ENCODE results near the gene ADGRV1. TPM values are rescaled to one million over a fixed set of nuclear protein-coding genes. Genes with fewer than 3 reads are reported as not detected.

ADGRV1 gene
- polyA plus RNA-seq, 1 of the 3 experiments (the other 2 are of a cell fraction), result 0.23 TPM

- TF ChIP-seq IRF3 (IDR thresholded peaks at IDR 0.05; ENCODE audit: low read depth, low read length), result no peak
- TF ChIP-seq MEF2A (IDR thresholded peaks at IDR 0.05; ENCODE audit: borderline replicate concordance, low read depth), result no peak
These were observed 265.8 kb downstream of the ADGRV1 start (continued) for GRCh38 chr5:90824436-90824835.

GRCh38 chr5:90830058-90830457 is 271.5 kb downstream of the ADGRV1 start:
- no peaks in the 10 kb centered on the region for H3K79me2 ChIP-seq (ENCODE audit: insufficient read depth)
- POLR2A ChIA-PET, result no interaction called here
- 70% methylated on average over 3 of the region's 3 CpGs for WGBS (ENCODE audit: low lambda C conversion rate)

More at GRCh38 chr5:90830058-90830457, 271.5 kb downstream of the ADGRV1 start:
- H3K4me1 ChIP-seq (ENCODE audit: control insufficient read depth in 1 of 2, insufficient read depth in 2 of 2, low read depth in 1 of 2, low read length in 1 of 2), result no peaks in the 10 kb centered on the region
- DNase-seq, result no peak
- CTCF ChIA-PET, result interaction anchor here (0.9 kb wide), 2 partner anchors 46 to 590 kb away, joined by 3 read pairs; no protein-coding TSS in a partner anchor
- H3K4me2 ChIP-seq, result no peak overlapping the region
- H4K20me1 ChIP-seq (ENCODE audit: insufficient read depth), result no peaks in the 10 kb centered on the region
- H3K36me3 ChIP-seq (replicated peaks in 1 of 2; ENCODE audit: control insufficient read depth in 1 of 2, insufficient read depth in 2 of 2, low read length in 1 of 2), result no peaks in the 10 kb centered on the region
- H2AFZ ChIP-seq (ENCODE audit: low read depth), result no peak overlapping the region
- no peaks in the 10 kb centered on the region for H3K9me3 ChIP-seq
- no peak overlapping the region for H3K4me3 ChIP-seq (ENCODE audit: low read depth in 2 of 2, low read length in 1 of 2)
- no peaks in the 10 kb centered on the region; the same call in 1 of the 2 replicates for H3K9me2 ChIP-seq
- TF ChIP-seq FOXM1 (IDR thresholded peaks at IDR 0.05; ENCODE audit: low read depth) (no peak), ZBTB33 (IDR thresholded peaks at IDR 0.05; ENCODE audit: borderline replicate concordance, low read depth) (no peak), IRF3 (IDR thresholded peaks at IDR 0.05; ENCODE audit: low read depth, low read length) (no peak), MXI1 (IDR thresholded peaks at IDR 0.05; ENCODE audit: low read depth, low read length) (no peak), EP300 (IDR thresholded peaks at IDR 0.05; ENCODE audit: borderline replicate concordance in 1 of 2, low read depth in 1 of 2, low read length in 1 of 2) (no peak), RXRA (IDR thresholded peaks at IDR 0.05; ENCODE audit: borderline replicate concordance, low read depth) (no peak), MAX (IDR thresholded peaks at IDR 0.05; ENCODE audit: low read depth) (no peak), EZH2phosphoT487 (IDR thresholded peaks at IDR 0.05; ENCODE audit: borderline replicate concordance, low read depth) (no peak), NRF1 (IDR thresholded peaks at IDR 0.05; ENCODE audit: low read depth, low read length) (no peak), ELF1 (IDR thresholded peaks at IDR 0.05) (no peak), NFIC (IDR thresholded peaks at IDR 0.05; ENCODE audit: borderline replicate concordance) (no peak), TAF1 (IDR thresholded peaks at IDR 0.05; ENCODE audit: borderline replicate concordance, low read depth, low read length) (no peak), PBX3 (IDR thresholded peaks at IDR 0.05) (no peak), RAD21 (IDR thresholded peaks at IDR 0.05; ENCODE audit: low read length) (no peak), YY1 (IDR thresholded peaks at IDR 0.05; ENCODE audit: low read depth) (no peak)
- H3K27ac ChIP-seq (ENCODE audit: low read depth in 2 of 2, low read length in 1 of 2), result no peak overlapping the region
- H3K27me3 ChIP-seq (ENCODE audit: insufficient read depth), result no peaks in the 10 kb centered on the region
- H3K9ac ChIP-seq, result no peak overlapping the region
- no peaks in the 10 kb centered on the region for H3F3A ChIP-seq (replicated peaks; ENCODE audit: insufficient read depth)

All from SK-N-SH (cell line).